Aorta (tissue), 5 donors: ENCODE data around the gene EPHB1. TPM values are rescaled to one million over a fixed set of nuclear protein-coding genes. Genes with fewer than 3 reads are reported as not detected.

Experiments
- ATAC-seq: fragments of 200-7000 bp; cut with Tn5 transposase; one replicate; pipeline ENCODE4 v1.9.1; 2022; ENCODE audit warnings: moderate library complexity; ENCODE audit not compliant: low FRiP score
- DNase-seq, 2 donors: peaks; one replicate each; pipeline ENCODE4 v3.0.0-alpha.2; 2020
- H3K27ac ChIP-seq, 2 donors: one replicate each; pipeline ENCODE4 v1.5.1; 2013; ENCODE audit warnings: low read length in 2 of 2, mild to moderate bottlenecking in 2 of 2, moderate library complexity in 2 of 2, control low read depth in 1 of 2, inconsistent platforms in 1 of 2, low read depth in 1 of 2
- H3K27me3 ChIP-seq, 2 donors: one replicate each; pipeline ENCODE4 v1.6.1; 2013; ENCODE audit warnings: control low read depth in 1 of 2, low read length in 1 of 2, mild to moderate bottlenecking in 1 of 2, moderate library complexity in 1 of 2; ENCODE audit not compliant: insufficient read depth in 2 of 2, control insufficient read depth in 1 of 2
- H3K36me3 ChIP-seq, 2 donors: one replicate each; pipeline ENCODE4 v1.6.1; 2013; ENCODE audit warnings: control low read depth in 1 of 2, low read length in 1 of 2, mild to moderate bottlenecking in 1 of 2; ENCODE audit not compliant: insufficient read depth in 2 of 2, control insufficient read depth in 1 of 2
- H3K4me1 ChIP-seq, 2 donors: one replicate each; pipeline ENCODE4 v1.6.1; 2013; ENCODE audit warnings: low read length in 2 of 2, control low read depth in 1 of 2, mild to moderate bottlenecking in 1 of 2, moderate library complexity in 1 of 2; ENCODE audit not compliant: insufficient read depth in 2 of 2, control insufficient read depth in 1 of 2
- H3K4me3 ChIP-seq, 2 donors: one replicate each; pipeline ENCODE4 v1.5.1; 2013; ENCODE audit warnings: low read length in 2 of 2, control low read depth in 1 of 2, mild to moderate bottlenecking in 1 of 2
- H3K9me3 ChIP-seq: one replicate; pipeline ENCODE4 v1.6.1; 2013; ENCODE audit warnings: mild to moderate bottlenecking, low read length; ENCODE audit not compliant: control insufficient read depth
- WGBS, 2 donors: extraction: QIAGEN DNeasy Blood & Tissue Kit; methylation state at CpG; one replicate each; pipeline ENCODE4 v1.1.7; 2013; 5-methylcytosine and 5-hydroxymethylcytosine counted together
- intact Hi-C, 2 donors: fragments of 100-400 bp; cut with DNase I; formaldehyde crosslinking; loops; one replicate each; pipeline versions ENCODE4 v1.14.2 to v1.15.0; 2022
- polyA plus RNA-seq, 2 donors: library from polyadenylated mRNA; stranded (reverse); fragments of 200-250 nt; gene quantifications; one replicate each; pipeline ENCODE4 v1.2.3, GENCODE V29; 2013
- total RNA-seq, 2 donors: library from RNA; stranded (reverse); fragmentation: NEBNext Ultra II Directional; extraction: Animal tissue kit (Norgen Biotek cat#: 25700); gene quantifications; one replicate each; pipeline ENCODE4 v1.2.1, GENCODE V29; 2021
- donor health status: healthy with polysubstance abuse.
- donor health status: Bipolar disorder and iron deficiency.
- donor health status: DM: no; HTN: no; CAD: no.
- donor health status: DM: no; HTN: no; CAD: no.
- donor health status: DM: yes; HTN: yes; CAD: no.

The EPHB1 gene
- total and polyA plus RNA-seq, 4 donors: 0.31 to 4.8 (median 3.6) TPM; not detected in 1

GRCh38 chr3:134792700-134793099 lies 2.4 kb upstream of the EPHB1 start:
- intact Hi-C loops: loop anchor here (2.0 to 10.0 kb wide), 5 partner anchors 705 to 1252 kb away; no protein-coding TSS in a partner anchor
- DNase-seq (no peak), ATAC-seq (no peak)
- 93 to 95% methylated on average over 4 of the region's 4 CpGs for WGBS, 2 donors
- no peak overlapping the region for H3K27ac ChIP-seq
- H3K27me3 ChIP-seq: no peaks in the 10 kb centered on the region
- no peaks in the 10 kb centered on the region for H3K36me3 ChIP-seq
- H3K9me3 ChIP-seq: no peaks in the 10 kb centered on the region
- no peak overlapping the region for H3K4me3 ChIP-seq
- no peaks in the 10 kb centered on the region for H3K4me1 ChIP-seq

GRCh38 chr3:134793562-134793961 lies 1.5 kb upstream of the EPHB1 start:
- ATAC-seq (no peak), DNase-seq (no peak)
- Histone ChIP-seq H3K9me3 (no peaks in the 10 kb centered on the region), H3K27me3 (no peaks in the 10 kb centered on the region), H3K4me1 (no peaks in the 10 kb centered on the region), H3K36me3 (no peaks in the 10 kb centered on the region), H3K27ac (no peak overlapping the region), H3K4me3 (no peak overlapping the region)
- WGBS, 2 donors: 91 to 93% methylated on average over 4 of the region's 4 CpGs
- intact Hi-C loops: loop anchor here (2.0 to 10.0 kb wide), 5 partner anchors 704 to 1251 kb away; no protein-coding TSS in a partner anchor

- 62 to 65% methylated on average over 9 of the region's 9 CpGs for WGBS, 2 donors
- DNase-seq (no peak), ATAC-seq (no peak)
- H3K27me3 ChIP-seq: no peaks in the 10 kb centered on the region
- no peak overlapping the region for H3K4me3 ChIP-seq
- H3K9me3 ChIP-seq: no peaks in the 10 kb centered on the region
- intact Hi-C loops: loop anchor here (5.0 to 10.0 kb wide), 4 partner anchors 703 to 1250 kb away; no protein-coding TSS in a partner anchor
- H3K4me1 ChIP-seq: no peaks in the 10 kb centered on the region
- H3K27ac ChIP-seq: no peak overlapping the region
- no peaks in the 10 kb centered on the region for H3K36me3 ChIP-seq
Observed at GRCh38 chr3:134794323-134794722, 737 bp upstream of the EPHB1 start.

- Histone ChIP-seq H3K4me1 (no peaks in the 10 kb centered on the region), H3K4me3 (peak overlapping the region; percentile 1 to 41), H3K27ac (no peak overlapping the region), H3K27me3 (no peaks in the 10 kb centered on the region), H3K9me3 (no peaks in the 10 kb centered on the region), H3K36me3 (no peaks in the 10 kb centered on the region)
- no peak for DNase-seq
- intact Hi-C loops: loop anchor here (5.0 to 10.0 kb wide), 3 partner anchors 144 to 1249 kb away; partner anchors contain the start of gene KY (in 1 of the 2)
- WGBS, 2 donors: 0 to 1% methylated on average over 44 to 50 of the region's 50 CpGs
- peak; percentile 15 for ATAC-seq
Observed at GRCh38 chr3:134795746-134796280, 753 bp downstream of the EPHB1 start.

- Histone ChIP-seq H3K27ac (no peak overlapping the region), H3K4me3 (peak overlapping the region; percentile 41 to 44), H3K4me1 (no peaks in the 10 kb centered on the region), H3K9me3 (no peaks in the 10 kb centered on the region), H3K36me3 (no peaks in the 10 kb centered on the region), H3K27me3 (no peaks in the 10 kb centered on the region)
- DNase-seq: peak in 1 of 2 donors; percentile 76
- ATAC-seq: no peak
- intact Hi-C loops: loop anchor here (5.0 to 10.0 kb wide), 3 partner anchors 144 to 1248 kb away; partner anchors contain the start of gene KY (in 1 of the 2)
- WGBS, 2 donors: 0 to 1% methylated on average over 60 to 61 of the region's 61 CpGs
Observed at GRCh38 chr3:134796281-134797056, 1.4 kb downstream of the EPHB1 start.

DNA sequence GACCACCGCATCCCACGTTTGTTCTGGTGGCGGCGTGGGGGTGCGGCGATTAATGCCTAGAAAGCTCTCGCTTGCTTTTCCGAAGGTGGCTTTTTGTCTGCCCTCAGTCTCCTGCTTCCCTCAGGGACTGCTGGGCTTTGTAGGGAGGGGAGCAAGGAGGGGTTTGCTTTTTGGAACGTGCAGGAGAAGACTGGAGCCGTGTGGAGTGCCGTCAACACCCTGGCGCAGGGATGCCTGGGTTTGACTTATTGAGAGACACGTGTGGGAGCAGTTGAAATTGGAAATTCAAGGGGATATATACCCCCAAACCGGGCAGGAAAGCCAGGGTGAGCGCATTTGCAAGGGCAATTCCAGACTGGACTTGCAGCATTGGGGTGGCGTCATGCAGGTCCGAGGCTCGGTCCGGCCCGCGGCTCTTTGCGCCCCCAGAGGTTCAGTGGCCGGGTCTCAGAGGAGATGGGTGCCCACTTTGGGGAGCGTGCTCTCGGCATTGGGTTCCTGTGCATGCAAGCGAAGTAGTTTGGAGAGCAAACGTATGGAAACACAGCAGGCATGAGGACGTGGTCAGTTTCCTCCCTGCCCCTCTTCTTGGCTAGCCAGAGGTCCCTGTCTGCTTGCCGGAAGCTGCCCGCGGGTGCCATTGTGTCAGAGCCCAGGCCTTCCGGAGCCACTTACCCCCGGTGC lies 2.1 kb downstream of the EPHB1 start:
- WGBS, 2 donors: 24 to 37% methylated on average over 33 of the region's 33 CpGs
- H3K27ac ChIP-seq: no peak overlapping the region
- H3K4me1 ChIP-seq: no peaks in the 10 kb centered on the region

GRCh38 chr3:134797741-134798451 lies 2.8 kb downstream of the EPHB1 start:
- no peaks in the 10 kb centered on the region for H3K4me1 ChIP-seq
- intact Hi-C loops: loop anchor here (5.0 to 10.0 kb wide), 3 partner anchors 146 to 1247 kb away; partner anchors contain the start of gene KY (in 1 of the 2)
- H3K36me3 ChIP-seq: no peaks in the 10 kb centered on the region
- H3K27ac ChIP-seq: no peak overlapping the region
- WGBS, 2 donors: 80 to 88% methylated on average over 13 of the region's 13 CpGs
- no peaks in the 10 kb centered on the region for H3K9me3 ChIP-seq
- no peaks in the 10 kb centered on the region for H3K27me3 ChIP-seq
- DNase-seq: no peak
- no peak overlapping the region for H3K4me3 ChIP-seq
- ATAC-seq: no peak

More for the DNA sequence above, 2.1 kb downstream of the EPHB1 start:
- peak overlapping the region in 1 of 2 donors; percentile 41 for H3K4me3 ChIP-seq
- no peaks in the 10 kb centered on the region for H3K9me3 ChIP-seq
- intact Hi-C loops: loop anchor here (5.0 to 10.0 kb wide), 3 partner anchors 145 to 1248 kb away; partner anchors contain the start of gene KY (in 1 of the 2)
- DNase-seq (no peak), ATAC-seq (no peak)
- H3K36me3 ChIP-seq: no peaks in the 10 kb centered on the region
- H3K27me3 ChIP-seq: no peaks in the 10 kb centered on the region
